Lower leg skin (tissue), 4 donors: Measurements from ENCODE around the gene GNL1. TPM values are rescaled to one million over a fixed set of nuclear protein-coding genes. Genes with fewer than 3 reads are reported as not detected.

Experiments
- DNase-seq, 2 donors: peaks; one replicate each; pipeline ENCODE4 v3.0.0-alpha.2; 2019; ENCODE audit warnings: low spot score in 2 of 2
- H3K4me3 ChIP-seq: fragments of 200-600 bp; sonication (generic); 2 replicates; pipeline ENCODE4 v1.5.1; 2017; ENCODE audit warnings: mild to moderate bottlenecking, low read depth; ENCODE audit not compliant: poor library complexity, severe bottlenecking
- POLR2A ChIP-seq, 2 donors: fragments of 450-650 bp; IDR thresholded peaks; one replicate each; pipeline ENCODE4 v1.6.1; 2016 to 2017; ENCODE audit warnings: antibody characterized with exemption in 2 of 2, mild to moderate bottlenecking in 1 of 2, moderate library complexity in 1 of 2
- WGBS, 2 donors: methylation state at CpG; one replicate each; pipeline ENCODE4 v1.1.5; 2018; 5-methylcytosine and 5-hydroxymethylcytosine counted together
- intact Hi-C: fragments of 100-400 bp; cut with DNase I; formaldehyde crosslinking; loops from one replicate; pipeline ENCODE4 v1.15.0; 2023; ENCODE audit warnings: low total_unique reads
- total RNA-seq, 4 donors: library from RNA; depleted of rRNA; stranded (reverse); fragments of >200 nt; gene quantifications; one replicate each; pipeline ENCODE4 v1.1.0, GENCODE V29; 2016
- TF ChIP-seq, protein P1 (sequence below), 3 donors: fragments of 450-650 bp; IDR thresholded peaks; one replicate each; pipeline ENCODE4 v1.5.1; 2016; ENCODE audit warnings: antibody characterized with exemption in 3 of 3, mild to moderate bottlenecking in 3 of 3, moderate library complexity in 2 of 3

GNL1 gene
- total RNA-seq, 4 donors from 2014 or later, result 30.4 to 39.6 (median 33.4) TPM

DNA sequence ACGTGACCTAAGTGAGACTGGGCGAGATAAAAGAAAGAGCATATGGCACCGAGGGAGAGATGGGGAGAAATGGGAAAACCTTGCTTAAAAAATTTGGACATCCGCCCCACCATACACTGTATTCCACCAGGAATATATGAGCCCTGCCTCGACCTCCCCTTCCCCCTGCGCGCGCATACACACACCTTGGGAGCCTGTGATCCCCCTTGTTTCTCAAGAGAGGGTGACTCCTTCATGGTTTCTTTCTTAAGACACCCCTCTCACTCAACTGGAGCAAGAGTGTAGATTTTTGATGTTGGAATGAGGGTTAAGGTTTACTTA lies 15.4 kb upstream of the GNL1 start:
- peak overlapping the region; percentile 58 for H3K4me3 ChIP-seq
- intact Hi-C loops, result no loop called here
- no peak for DNase-seq
- TF ChIP-seq, protein P1, sequence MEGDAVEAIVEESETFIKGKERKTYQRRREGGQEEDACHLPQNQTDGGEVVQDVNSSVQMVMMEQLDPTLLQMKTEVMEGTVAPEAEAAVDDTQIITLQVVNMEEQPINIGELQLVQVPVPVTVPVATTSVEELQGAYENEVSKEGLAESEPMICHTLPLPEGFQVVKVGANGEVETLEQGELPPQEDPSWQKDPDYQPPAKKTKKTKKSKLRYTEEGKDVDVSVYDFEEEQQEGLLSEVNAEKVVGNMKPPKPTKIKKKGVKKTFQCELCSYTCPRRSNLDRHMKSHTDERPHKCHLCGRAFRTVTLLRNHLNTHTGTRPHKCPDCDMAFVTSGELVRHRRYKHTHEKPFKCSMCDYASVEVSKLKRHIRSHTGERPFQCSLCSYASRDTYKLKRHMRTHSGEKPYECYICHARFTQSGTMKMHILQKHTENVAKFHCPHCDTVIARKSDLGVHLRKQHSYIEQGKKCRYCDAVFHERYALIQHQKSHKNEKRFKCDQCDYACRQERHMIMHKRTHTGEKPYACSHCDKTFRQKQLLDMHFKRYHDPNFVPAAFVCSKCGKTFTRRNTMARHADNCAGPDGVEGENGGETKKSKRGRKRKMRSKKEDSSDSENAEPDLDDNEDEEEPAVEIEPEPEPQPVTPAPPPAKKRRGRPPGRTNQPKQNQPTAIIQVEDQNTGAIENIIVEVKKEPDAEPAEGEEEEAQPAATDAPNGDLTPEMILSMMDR (IDR thresholded peaks at IDR 0.05), result no peak
- no peak for TF ChIP-seq POLR2A (IDR thresholded peaks at IDR 0.05)
- WGBS, 2 donors, result 0 to 2% methylated on average over 8 of the region's 8 CpGs

DNA sequence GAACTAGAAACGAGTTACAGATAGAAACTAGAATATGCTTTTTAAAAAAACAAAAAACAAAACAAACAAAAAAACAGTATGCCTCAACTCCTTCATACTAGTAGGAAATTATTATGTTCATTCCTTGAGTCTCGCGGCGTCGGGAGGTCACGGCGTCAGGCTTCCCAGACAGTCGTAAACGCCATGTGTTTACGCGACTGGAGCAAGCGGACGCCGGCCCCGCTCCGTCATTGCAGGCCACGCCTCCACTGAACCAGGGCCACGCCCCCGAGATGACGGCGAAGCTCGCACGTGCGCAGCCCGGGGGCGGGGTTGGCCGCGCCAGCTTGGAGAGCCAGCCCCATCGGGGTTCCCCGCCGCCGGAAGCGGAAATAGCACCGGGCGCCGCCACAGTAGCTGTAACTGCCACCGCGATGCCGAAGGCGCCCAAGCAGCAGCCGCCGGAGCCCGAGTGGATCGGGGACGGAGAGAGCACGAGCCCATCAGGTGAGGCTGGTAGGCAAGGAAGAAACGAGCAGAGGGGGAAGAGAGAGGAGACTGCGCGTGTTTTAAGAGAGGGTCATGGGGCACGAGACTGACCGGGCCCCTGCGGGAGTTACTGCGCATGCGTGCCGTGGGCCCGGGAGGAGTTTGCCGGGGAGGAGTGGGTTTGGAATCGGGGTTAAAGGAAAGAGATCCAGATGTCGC lies 14.9 kb upstream of the GNL1 start, which contains the start of gene ABCF1:
Gene ABCF1, plus strand, starts transcription at position 368 of the 687 bp plus-strand sequence. Its CDS starts 46 bp downstream, at position 414.
- peak; percentile 97 to 100 for DNase-seq
- TF ChIP-seq POLR2A (IDR thresholded peaks at IDR 0.05), result no peak
- TF ChIP-seq, protein P1 (IDR thresholded peaks at IDR 0.05), result no peak
- intact Hi-C loops, result no loop called here
- 0 to 1% methylated on average over 39 to 59 of the region's 59 CpGs for WGBS, 2 donors
- H3K4me3 ChIP-seq, result peak within 1 kb of the TSS; percentile 58

DNA sequence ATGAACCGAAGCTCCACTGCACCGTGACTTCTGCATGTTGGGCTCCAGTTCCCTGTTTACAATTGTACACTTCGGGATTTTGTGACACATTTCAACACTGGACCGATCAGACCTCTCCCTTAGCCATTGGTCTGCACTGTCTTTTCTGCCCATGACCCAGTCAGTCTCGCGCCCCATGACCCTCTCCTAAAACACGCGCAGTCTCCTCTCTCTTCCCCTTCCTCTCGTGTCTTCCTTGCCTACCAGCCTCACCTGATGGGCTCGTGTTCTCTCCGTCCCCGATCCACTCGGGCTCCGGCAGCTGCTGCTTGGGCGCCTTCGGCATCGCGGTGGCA lies 14.4 kb upstream of the GNL1 start:
- 1% methylated on average over 18 of the region's 18 CpGs for WGBS, 2 donors
- TF ChIP-seq, protein P1 (IDR thresholded peaks at IDR 0.05), result no peak
- TF ChIP-seq POLR2A (IDR thresholded peaks at IDR 0.05), result no peak
- peak overlapping the region; percentile 54 for H3K4me3 ChIP-seq
- no peak for DNase-seq
- intact Hi-C loops, result no loop called here

DNA sequence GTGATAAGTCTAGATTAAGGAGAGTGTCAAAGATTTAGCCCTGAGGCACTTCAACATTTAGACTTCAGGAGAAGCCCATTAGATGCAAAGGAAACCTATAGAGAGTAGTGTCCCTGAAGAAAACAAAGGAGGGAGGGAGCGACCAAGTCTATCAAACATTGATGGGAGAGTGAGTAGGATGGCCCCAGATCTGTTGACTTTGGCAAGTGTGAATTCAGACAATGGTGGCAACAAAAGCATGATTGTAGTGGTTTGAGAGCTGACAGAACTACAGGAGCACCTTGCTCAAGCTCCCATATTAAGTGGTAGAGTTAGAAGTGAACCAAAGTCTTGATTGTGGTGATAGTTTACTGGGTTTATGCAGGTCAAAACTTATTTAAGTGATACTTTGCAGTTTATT lies 14.0 kb upstream of the GNL1 start:
- intact Hi-C loops, result no loop called here
- no peak for TF ChIP-seq POLR2A (IDR thresholded peaks at IDR 0.05)
- TF ChIP-seq, protein P1 (IDR thresholded peaks at IDR 0.05), result no peak
- no peak overlapping the region for H3K4me3 ChIP-seq
- DNase-seq, result no peak
- WGBS, 2 donors, result 68 to 82% methylated on average over 1 of the region's 1 CpG

DNA sequence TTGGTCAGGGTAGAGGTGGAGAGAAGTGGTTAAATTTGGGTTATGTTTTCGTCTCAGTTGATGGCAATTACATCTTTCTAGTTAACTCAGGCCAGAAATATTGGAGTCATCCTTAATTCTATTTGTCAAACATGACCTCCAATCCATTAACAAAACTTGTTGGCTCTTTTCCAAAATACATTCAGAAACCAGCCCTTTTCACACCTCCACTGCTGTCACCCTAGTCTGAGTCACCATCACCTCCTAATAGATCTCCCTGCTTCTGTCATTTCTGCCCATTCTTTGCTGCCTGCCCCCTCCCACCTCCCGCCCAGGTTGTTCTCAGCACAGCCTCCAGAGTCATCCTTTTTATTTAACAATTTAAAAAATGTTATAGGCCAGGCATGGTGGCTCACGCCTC lies 12.0 kb upstream of the GNL1 start:
- no peak for DNase-seq
- WGBS, 2 donors, result 59 to 62% methylated on average over 3 of the region's 3 CpGs
- intact Hi-C loops, result no loop called here
- no peak overlapping the region for H3K4me3 ChIP-seq
- no peak for TF ChIP-seq POLR2A (IDR thresholded peaks at IDR 0.05)
- TF ChIP-seq, protein P1 (IDR thresholded peaks at IDR 0.05), result no peak

DNA sequence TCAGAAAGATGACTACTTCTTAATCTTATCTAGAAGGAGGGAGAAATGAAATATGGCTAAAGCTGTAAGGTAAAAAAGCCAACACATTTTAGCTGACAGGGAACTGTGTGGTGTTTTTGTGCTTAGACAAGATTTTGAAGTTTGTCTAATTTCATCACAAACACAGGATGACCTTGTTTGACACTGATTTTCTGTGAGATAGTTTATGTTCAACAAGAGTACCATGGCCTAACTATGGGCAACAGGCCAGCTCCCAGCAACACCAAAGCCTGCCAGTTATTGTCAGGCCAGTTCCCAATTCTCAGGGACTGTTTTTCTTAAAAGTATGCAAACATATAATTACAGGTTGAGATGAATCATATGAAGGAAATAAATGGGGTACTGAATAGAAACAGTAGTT lies 9.5 kb upstream of the GNL1 start:
- TF ChIP-seq, protein P1 (IDR thresholded peaks at IDR 0.05), result no peak
- no peak for TF ChIP-seq POLR2A (IDR thresholded peaks at IDR 0.05)
- no peak overlapping the region for H3K4me3 ChIP-seq
- intact Hi-C loops, result no loop called here
- no peak for DNase-seq
